PC-9 (cell line): ENCODE data around the gene ARHGAP26.

Experiments used
- EZH2 ChIP-seq: fragments of 200-600 bp; sonication (generic); IDR thresholded peaks from 2 replicates; pipeline ENCODE4 v1.8.0; 2017; ENCODE audit warnings: antibody characterized with exemption, low read depth
- TF ChIP-seq, protein P1 (sequence below): fragments of 200-600 bp; sonication (generic); conservative IDR thresholded peaks from 2 replicates; pipeline ENCODE4 v1.6.1; 2017; ENCODE audit warnings: mixed run types, antibody characterized with exemption, mild to moderate bottlenecking, moderate library complexity

DNA sequence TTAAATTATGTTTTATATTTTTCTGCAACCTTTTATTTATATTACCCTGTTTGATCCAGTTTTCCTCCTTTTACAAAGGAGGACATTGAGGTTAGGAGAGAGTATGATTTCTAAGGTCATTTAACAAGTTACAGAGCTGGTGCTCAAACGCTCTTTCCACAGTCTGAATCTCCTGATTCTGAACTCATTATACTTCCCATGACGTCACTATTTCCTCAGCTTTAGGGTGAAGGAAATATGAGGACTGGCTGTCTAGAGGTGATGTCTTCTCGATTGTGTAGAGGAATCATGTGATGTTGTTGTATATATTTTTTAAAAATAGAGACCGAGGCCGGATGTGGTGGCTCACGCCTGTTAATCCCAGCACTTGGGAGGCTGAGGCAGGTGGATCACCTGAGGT is 140.0 kb downstream of the ARHGAP26 start:
- TF ChIP-seq, protein P1, sequence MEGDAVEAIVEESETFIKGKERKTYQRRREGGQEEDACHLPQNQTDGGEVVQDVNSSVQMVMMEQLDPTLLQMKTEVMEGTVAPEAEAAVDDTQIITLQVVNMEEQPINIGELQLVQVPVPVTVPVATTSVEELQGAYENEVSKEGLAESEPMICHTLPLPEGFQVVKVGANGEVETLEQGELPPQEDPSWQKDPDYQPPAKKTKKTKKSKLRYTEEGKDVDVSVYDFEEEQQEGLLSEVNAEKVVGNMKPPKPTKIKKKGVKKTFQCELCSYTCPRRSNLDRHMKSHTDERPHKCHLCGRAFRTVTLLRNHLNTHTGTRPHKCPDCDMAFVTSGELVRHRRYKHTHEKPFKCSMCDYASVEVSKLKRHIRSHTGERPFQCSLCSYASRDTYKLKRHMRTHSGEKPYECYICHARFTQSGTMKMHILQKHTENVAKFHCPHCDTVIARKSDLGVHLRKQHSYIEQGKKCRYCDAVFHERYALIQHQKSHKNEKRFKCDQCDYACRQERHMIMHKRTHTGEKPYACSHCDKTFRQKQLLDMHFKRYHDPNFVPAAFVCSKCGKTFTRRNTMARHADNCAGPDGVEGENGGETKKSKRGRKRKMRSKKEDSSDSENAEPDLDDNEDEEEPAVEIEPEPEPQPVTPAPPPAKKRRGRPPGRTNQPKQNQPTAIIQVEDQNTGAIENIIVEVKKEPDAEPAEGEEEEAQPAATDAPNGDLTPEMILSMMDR = no peak
- no peak for TF ChIP-seq EZH2
